Fibroblast of lung (primary cell): ENCODE data around the gene KRT39.

Experiments
- EZH2 ChIP-seq: IDR thresholded peaks from 2 replicates; pipeline ENCODE4 v1.5.1; 2012; ENCODE audit warnings: low read length, control low read depth, mild to moderate bottlenecking; ENCODE audit errors: missing control alignments
- TF ChIP-seq, protein P1 (sequence below), 2 donors: IDR thresholded peaks in 1 of 2; conservative IDR thresholded peaks in 1 of 2; 1 replicate in 1 of 2; 2 replicates in 1 of 2; pipeline ENCODE4 v1.5.1; 2011 to 2012; ENCODE audit warnings: low read length in 2 of 2, control low read depth in 1 of 2, inconsistent platforms in 1 of 2, low read depth in 1 of 2, mild to moderate bottlenecking in 1 of 2

- TF ChIP-seq, protein P1, sequence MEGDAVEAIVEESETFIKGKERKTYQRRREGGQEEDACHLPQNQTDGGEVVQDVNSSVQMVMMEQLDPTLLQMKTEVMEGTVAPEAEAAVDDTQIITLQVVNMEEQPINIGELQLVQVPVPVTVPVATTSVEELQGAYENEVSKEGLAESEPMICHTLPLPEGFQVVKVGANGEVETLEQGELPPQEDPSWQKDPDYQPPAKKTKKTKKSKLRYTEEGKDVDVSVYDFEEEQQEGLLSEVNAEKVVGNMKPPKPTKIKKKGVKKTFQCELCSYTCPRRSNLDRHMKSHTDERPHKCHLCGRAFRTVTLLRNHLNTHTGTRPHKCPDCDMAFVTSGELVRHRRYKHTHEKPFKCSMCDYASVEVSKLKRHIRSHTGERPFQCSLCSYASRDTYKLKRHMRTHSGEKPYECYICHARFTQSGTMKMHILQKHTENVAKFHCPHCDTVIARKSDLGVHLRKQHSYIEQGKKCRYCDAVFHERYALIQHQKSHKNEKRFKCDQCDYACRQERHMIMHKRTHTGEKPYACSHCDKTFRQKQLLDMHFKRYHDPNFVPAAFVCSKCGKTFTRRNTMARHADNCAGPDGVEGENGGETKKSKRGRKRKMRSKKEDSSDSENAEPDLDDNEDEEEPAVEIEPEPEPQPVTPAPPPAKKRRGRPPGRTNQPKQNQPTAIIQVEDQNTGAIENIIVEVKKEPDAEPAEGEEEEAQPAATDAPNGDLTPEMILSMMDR (conservative IDR thresholded peaks at IDR 0.05 in 1 of 2, IDR thresholded peaks at IDR 0.05 in 1 of 2; ENCODE audit: low read depth in 1 of 2, low read length in 2 of 2): no peak
- no peak for TF ChIP-seq EZH2
Measured at GRCh38 chr17:41012326-41013120, 45.8 kb upstream of the KRT39 start.
